GM18520 (cell line): ENCODE data around the gene DUSP19.
A peak's percentile ranks its signal among the peaks of the same experiment; 100 is the strongest.

ENCODE experiments used
- ATAC-seq: cut with Tn5 transposase; IDR thresholded peaks from one replicate; pipeline ENCODE4 v1.9.1; 2021; ENCODE audit not compliant: unreplicated experiment

DUSP19 gene

DNA sequence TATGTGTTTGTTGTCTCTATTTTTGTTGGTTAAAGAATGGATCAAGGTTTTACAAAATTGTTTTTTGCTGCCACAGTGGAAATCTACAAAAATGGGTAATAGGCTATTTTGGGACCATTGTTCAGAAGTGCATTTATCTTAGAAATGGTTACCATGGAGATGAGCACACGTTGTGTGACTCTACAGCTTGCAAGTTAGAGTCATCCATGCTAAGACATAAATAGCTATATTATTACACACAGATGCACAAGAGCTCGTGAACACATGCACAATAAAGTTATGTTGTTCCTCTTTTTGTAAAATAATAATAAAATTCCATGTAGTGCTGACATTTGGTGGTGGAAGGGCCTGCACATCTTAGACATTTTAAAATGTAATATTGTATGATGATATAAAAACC, 15.5 kb upstream of the DUSP19 start:
- ATAC-seq = no peak

GRCh38 chr2:183068561-183068960, 10.0 kb upstream of the DUSP19 start:
- ATAC-seq = no peak

GRCh38 chr2:183069174-183069573, 9.4 kb upstream of the DUSP19 start:
- no peak for ATAC-seq

GRCh38 chr2:183070942-183071844, 7.4 kb upstream of the DUSP19 start:
- no peak for ATAC-seq

DNA sequence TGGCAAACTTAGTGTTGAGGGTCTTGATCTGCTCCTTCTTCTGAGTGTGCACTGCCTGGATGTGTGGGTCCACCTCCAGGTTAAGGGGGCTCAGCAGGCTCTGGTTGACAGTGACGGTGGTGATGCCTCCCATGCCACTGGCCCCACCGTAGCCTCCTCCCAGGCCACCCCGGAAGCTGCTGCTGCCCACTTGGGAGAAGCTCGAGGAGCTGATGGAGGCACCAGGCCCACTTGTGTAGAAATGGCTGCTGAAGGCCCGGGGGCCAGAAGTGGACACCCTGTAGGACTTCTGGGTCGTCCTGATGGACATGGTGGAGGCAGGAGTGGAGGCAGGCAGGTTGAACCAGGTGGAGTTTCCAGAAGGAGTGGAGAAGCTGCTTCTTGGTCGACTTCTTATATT, 6.4 kb upstream of the DUSP19 start:
- ATAC-seq = no peak

GRCh38 chr2:183078163-183078463, 434 bp upstream of the DUSP19 start:
- no peak for ATAC-seq

GRCh38 chr2:183079139-183079775, 710 bp downstream of the DUSP19 start:
- no peak for ATAC-seq

GRCh38 chr2:183081911-183082310, 3.4 kb downstream of the DUSP19 start:
- ATAC-seq = no peak

DNA sequence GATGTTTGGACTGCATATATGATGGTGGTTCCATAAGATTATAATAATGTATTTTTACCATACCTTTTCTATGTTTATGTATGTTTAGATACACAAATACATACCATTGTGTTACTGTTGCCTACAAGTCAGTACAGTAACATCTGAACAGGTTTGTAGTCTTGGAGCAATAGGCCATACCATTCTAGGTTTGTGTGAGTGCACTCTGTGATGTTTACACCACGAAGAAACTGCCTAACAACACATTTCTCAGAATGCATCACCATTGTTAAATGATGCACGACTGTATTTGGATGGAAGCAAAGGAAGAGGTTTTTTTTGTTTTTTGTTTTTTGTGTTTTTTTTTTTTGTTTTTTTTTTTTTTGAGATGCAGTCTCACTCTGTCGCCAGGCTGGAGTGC, 9.5 kb downstream of the DUSP19 start:
- ATAC-seq = no peak

DNA sequence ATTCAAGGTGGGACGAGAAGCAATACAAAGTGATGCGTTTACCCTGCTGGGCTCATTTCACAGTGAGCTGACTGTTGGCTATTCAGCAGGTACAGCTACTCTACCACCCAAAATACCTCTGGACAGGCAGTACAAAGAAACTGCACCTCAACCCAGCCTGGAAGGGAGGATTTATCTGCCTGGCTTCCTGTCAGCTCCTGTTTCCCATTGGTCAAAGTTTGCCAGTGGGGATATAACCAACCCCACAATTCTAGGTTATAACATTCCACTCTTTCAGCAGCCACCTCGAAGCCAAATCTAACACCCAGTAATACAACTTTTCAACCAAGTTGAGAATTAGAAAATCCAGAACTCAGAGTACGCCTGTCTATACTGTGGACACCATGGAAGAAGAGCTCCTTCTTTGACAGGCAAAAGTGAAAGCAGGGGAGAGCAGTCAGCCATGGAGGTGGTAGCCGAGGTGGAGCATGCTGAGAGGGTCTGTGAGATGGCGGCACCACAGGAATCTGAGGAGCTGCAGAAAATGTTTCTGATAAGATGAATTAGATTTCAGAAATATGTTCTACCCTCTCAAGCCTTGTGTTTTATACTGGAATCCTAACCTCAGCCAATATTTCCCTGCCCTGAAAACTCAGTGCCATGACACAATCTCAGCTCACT, 10.8 kb downstream of the DUSP19 start:
- ATAC-seq = peak; percentile 44

DNA sequence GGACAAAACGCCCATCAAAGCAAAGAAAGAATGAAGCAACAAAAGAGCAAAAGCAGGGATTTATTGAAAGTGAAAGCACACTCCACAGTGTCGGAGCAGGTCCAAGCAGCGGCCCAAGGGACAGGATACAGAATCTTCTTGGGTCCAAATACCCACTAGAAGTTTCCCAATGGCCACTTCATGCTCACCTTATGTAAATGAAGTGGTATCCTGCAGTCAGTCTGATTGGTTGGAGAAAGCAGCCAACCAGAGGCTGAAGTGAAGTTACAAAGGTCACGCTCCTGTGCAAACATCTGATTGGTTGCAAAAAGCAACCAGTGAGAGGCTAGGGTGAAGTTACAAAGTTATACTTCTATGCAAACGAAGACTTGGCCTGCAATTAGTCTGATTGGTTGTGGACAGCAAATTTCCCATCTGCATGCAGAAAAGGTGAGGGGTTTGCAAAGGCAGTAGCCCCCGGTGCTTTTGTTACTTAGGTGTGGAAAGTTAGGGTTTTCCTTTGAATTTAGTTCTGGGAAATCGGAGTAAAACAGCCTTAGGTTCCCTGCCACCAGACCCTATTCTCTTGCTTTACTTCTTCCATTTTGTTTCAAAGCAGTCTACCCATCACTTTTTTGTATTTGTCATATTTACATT, 12.9 kb downstream of the DUSP19 start:
- no peak for ATAC-seq

GRCh38 chr2:183091954-183092345, 13.4 kb downstream of the DUSP19 start:
- no peak for ATAC-seq

DNA sequence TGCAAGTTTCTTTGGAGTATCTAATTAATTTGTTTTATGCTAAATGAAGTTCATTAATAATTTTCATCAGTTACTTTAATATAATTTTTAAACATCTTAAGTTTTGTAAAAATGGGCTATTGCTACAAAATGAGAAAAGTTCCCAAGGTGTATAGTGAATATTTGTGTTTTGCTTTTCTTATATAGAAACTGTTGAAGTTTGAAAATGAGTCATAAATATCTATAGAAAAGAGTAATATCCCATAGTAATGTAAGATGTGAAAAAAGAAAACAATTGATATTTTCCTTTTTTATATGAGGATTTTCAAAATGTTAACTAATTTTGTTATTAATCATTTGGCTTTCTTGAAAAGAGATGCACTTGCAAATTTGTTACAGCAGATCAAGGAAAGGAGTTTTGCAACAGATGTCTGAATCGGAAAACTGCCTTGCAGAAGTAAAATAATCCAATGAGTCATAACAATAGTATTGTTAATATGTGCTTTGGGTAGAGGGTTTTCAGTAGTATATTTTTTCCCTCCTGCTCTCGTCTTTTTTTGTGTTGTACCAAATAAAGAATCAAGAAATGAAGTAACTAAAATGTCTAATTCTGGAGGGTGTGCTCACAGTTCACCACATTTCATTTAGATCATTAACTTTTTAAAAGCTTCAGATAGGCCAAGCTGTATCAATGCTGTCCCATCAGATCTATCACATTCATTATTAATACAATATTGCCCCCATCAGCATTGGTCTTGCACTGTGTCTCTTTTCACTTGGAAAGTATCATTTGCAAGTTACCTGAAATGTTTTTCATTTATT, 15.5 kb downstream of the DUSP19 start:
- ATAC-seq = peak; percentile 60

DNA sequence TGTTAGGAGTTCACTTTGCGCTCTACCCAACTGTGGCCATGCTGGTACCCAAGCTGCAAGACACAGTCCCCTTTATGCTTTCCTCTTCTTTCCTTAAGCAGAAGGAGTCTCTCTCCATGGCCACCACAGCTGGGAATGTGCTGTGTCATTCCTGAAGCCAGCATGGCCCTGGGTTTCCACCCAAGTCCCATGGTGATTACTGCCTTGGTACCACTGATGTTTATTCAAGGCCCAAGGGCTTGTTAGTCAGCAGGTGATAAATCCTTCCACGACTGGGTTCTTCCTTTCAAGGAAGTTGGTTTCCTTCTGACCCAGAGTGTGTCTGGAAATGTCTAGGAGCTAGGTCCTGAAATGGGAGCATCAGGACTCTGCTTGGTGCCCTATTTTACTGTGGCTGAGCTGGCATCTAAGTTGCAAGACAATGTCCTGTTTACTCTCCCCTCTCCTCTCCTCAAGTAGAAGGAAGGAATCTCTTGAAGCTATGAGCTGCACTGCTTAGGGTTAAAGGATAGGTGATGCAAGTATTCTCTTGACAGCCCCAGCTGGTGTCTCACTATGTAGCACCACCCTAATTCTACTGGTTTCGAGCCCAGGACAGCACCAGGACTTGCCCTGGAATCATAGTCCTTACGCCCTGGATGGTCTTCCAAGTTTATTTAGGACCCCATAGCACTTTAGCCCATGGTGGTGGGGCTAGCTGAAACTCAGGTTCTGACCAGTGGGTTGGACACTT, 27.0 kb downstream of the DUSP19 start:
- ATAC-seq = no peak

- no peak for ATAC-seq
Observed at GRCh38 chr2:183112577-183112976, 34.0 kb downstream of the DUSP19 start.

DNA sequence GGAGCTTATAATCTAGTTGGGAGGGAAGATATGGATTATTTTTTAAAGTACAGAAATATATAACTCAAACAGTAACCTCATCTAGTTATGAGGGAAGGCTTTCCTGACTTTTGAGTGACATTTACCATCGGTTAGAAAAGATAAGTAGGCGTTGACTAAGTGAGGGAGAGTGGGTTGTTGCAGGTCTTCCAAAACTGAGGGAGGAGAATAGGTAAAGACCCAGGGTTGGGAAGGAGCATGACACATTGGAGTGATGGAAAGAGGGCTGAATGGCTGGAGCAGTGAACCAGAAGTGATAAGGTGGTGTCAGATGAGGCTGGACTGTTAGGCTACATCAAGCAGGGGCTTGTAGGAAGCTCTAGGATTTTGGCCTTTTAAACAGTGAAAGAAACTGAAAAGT, 35.1 kb downstream of the DUSP19 start:
- no peak for ATAC-seq

- no peak for ATAC-seq
Observed at GRCh38 chr2:183117226-183117625, 38.7 kb downstream of the DUSP19 start.

DNA sequence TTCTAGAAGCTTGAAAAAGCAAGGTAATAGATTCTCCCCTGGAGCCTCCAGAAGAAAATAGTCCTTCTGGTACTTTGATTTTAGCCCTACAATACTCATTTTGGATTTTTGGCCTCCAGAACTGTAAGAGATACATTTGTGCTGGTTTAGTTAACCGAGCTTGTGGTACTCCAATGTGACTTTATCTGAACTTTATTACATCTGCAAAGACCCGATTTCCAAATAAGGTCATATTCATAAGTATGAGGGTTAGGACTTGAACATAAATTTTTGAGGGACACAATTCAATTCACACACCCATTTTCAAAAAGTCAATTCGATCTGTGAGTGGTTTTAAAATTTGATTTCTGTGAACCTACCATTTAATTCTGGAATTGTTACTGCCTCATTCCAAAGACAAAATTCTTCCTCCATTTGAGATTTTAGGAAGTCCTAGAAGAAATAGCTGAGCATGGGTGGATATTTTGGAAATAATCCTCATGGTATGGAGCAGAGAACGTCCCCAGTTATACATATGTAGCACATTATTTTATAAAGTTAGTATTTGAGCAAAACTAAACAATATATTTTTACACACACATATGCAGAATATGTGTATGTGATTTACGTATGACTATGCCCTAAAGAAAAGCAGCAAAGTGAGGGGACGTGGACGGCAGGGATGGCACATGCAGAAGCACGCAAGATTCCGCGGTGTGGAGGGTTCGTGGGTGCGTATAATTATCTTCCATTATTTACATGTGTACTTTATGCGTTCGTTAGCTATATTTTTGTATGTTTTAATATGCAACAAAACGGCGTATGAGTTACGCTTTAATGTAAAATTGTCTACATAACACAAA, 44.8 kb downstream of the DUSP19 start:
- ATAC-seq = no peak

DNA sequence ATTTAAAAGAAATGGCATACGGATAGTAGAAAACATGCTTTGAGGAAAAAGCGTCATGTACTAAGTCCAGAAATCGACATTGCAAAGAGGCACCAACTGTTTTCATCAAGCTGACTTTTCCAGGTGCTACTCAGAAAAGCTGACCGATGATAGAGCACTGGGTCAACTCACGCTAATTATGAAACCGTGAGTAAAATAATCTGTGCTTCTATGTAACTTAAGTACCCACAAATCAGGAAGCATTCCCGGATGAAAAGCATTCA, 45.3 kb downstream of the DUSP19 start:
- peak; percentile 24 for ATAC-seq
